GM12801 (cell line): ENCODE data around the gene MTA1.

ENCODE experiments used
- TF ChIP-seq, protein P1 (sequence below): IDR thresholded peaks from one replicate; pipeline ENCODE4 v1.5.1; 2011; ENCODE audit warnings: control low read depth; ENCODE audit not compliant: insufficient read length; ENCODE audit errors: extremely low read depth

MTA1 gene

DNA sequence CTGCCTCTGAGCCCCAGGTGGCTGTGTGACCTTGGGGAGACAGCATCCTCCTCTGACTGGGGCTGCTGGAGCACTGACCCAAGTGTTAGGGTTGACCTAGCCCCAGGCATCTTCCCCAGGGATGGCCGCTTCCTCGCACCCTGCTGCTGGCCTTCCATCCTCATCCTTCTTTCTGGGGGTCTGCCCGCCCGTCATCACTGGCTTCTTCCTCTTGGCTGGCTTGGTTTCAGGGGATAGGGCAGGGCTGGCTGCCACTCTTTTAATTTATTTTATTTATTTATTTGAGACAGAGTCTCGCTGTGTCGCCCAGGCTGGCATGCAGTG, 74.9 kb downstream of the MTA1 start:
- TF ChIP-seq, protein P1, sequence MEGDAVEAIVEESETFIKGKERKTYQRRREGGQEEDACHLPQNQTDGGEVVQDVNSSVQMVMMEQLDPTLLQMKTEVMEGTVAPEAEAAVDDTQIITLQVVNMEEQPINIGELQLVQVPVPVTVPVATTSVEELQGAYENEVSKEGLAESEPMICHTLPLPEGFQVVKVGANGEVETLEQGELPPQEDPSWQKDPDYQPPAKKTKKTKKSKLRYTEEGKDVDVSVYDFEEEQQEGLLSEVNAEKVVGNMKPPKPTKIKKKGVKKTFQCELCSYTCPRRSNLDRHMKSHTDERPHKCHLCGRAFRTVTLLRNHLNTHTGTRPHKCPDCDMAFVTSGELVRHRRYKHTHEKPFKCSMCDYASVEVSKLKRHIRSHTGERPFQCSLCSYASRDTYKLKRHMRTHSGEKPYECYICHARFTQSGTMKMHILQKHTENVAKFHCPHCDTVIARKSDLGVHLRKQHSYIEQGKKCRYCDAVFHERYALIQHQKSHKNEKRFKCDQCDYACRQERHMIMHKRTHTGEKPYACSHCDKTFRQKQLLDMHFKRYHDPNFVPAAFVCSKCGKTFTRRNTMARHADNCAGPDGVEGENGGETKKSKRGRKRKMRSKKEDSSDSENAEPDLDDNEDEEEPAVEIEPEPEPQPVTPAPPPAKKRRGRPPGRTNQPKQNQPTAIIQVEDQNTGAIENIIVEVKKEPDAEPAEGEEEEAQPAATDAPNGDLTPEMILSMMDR = no peak

DNA sequence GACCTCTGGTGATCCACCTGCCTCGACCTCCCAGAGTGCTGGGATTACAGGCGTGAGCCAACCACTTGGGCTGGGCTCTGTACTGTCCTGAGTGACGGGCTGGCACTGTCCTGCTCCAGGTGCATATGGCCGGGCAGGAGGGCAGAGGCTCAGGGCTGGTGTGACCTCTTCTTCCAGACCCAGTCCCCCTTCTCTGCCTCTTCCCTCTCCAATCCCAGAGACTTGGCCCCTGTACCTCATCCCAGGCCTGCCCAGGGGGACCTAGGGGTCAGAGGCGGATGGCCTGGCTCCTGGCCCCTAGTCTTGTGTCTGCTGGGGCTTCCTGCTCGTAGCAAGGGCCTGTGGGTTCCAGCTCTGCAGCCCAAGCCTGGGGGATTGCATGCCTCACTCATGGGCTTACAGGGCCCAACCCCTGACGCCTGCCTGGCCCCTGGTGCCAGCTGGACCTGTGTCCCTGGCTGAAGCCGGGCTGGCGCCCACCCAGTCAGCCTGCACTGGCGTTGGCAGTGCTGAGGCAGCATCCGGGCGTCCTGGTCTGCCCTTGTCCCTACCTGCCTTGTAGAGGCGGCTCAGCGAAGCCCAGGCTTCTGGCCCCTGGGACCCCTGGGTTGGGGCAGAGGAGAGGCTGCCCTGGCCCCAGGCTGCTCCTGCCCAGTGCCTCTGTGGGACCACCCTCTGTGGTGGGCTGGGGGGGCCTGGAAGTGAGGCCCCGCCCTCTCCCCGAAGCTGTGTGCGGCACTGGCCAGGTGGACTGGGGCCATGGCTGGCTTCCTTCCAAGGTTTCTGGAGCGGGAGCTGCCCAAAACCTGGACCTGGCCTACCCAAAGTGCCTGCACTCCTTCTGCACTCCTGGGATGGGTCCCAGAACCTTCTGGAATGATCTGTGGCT, 75.7 kb downstream of the MTA1 start:
- TF ChIP-seq, protein P1 = no peak

DNA sequence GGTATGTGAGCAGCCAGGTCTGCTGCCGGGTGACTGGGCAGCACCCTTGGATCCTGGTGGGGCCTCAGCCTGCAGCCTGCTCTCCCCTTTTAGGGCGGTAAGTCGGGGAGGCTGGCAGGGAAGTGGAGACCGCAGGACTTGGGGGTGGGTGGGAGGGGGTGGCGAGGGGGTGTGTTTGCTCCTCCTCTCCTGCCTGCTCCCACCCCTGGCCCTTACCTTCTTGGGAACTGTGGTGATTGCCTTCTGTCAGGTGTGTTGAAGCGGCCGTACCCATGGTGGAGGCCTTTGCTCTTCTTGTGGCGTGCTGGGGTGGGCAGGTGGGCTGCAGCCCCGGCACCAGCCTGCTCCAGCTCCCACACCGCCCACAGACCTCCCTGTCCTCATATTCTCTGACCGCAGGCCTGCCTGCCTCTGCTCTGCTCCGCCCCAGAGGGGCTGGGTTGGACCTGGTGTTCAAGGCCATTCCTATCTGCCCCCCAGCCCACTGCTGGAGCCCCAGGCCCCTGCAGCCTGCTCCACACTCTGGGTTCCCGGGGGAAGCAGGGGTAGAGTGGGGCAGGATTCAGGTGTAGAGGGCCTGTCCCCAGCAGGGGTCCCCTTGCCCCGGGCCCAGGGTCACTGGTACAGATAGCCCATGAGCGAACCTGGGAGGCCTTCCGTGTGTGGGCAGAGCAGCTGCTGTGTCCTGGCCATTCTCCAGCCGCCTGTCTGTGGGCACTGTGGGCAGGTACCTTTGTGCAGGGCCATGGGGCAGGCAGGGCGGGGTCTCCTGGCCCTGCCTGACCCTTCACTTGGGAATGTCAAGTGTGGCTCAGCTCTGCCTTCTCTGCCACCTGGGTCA, 76.6 kb downstream of the MTA1 start:
- TF ChIP-seq, protein P1 = no peak

DNA sequence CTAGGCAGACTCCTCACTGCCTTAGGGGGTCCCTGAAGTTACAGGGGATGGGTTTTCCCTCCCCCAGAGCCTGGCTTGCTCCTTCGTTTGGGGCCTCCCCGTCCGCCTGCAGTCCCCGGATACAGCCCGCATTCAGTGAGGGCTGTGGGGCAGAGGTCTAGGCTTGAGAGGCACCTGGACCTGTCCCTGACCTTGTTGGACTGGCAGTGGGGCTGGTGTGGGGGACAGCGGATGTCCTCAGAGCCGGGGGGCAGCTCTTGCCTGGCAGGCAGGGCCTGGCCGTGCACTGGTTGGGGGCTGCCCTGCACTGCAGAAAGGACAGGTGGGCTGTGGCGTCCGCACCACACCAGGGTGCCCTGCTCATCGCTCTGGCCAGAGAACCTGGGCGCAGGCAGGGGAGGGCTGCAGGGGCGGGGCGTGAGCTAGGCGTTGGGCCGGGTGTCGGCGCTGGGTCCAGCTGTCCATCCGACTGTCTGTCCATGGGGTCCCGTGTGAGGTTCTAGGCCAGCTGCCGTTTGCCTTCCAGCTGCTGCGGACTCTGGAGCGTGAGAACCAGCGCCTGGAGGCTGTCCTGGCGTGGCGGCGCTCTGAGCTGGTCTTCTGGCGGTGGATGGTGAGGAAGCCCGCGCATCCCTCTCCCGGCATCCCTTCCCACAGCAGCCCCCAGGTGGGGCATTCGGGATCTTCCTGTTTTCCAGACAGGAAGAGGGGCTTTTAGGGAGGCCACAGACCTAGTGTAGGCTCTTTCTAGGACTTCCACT, 77.4 kb downstream of the MTA1 start:
- TF ChIP-seq, protein P1 = no peak

DNA sequence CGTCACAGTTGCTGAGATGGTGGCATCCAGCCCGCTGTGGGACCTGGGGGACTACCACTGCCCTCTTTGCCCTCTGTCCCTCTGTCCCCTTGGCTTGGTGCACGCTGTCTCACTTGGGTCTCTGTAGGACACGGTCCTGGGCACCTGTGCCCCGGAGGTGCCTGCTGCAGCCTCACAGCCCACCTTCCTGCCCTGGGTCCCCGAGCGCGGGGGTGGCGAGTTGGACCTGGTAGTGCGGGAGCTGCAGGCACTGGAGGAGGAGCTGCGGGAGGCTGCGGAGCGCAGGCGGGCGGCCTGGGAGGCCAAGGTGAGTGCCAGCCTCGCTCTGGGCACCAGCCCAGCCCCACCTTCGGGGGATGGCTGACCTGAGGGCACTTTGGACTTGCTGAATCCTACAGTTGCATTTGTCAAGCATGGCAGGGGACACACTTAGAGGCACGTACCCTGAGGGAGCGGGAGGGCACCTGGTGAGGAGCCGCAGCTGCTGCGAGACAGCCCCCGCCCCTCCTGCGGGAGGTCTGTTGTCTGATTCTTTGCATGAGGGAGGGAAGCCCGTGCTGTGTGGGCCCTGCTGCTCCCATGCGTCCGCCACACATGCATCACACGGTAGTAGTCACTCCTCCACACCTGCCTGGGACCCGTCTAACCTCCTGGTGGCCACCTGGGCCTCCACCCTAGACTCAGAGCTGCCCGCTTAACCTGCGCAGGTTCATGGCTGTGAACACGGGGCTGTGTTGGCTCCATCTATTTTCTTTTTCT, 78.2 kb downstream of the MTA1 start:
- TF ChIP-seq, protein P1 = no peak

DNA sequence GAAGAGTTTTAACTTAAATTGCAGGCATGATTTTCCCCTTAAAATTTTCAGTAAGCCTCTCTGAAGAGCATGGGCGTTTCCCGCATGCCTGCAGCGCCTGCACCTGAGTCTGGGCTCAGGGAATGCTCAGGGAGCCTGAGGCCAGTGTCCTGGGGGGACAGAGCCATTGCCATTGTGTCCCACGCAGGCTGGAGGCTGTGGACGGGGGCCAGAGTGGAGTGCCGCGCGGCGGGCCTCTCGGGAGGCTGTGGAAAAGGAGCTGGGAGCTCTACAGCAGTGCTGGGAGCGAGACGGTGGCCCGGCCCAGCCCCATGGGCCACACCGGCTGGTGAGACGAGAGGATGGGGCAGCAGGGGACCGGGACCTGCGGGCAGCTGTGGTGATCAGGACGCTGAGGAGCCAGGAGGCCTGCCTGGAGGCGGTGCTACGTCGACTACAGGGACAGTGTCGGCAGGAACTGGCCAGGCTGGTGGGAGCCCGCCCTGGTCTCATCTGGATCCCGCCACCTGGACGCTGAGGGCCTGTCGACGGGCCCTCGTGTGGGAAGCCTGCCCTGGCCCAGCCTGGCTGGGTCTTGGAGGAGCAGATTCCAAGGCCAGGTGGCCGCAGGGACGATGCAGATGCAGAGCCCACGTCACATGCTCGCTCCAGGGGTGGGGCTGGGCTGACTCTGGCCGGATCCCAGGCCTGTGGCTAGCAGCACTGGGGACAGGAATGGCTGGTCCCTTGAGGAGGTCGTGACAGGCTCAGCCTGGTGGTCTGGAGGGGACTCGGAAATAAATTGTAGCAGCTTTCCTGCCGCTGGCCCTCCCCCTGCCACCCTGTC, 79.0 kb downstream of the MTA1 start:
- TF ChIP-seq, protein P1 = no peak
